HepG2 (cell line): ENCODE measurements around the gene PTPRH. TPM values are rescaled to one million over a fixed set of nuclear protein-coding genes. Genes with fewer than 3 reads are reported as not detected.

ENCODE experiments used
- EED ChIP-seq: sonication (generic); formaldehyde crosslinking; IDR thresholded peaks from 2 replicates; pipeline ENCODE4 v1.5.0; 2020; ENCODE audit warnings: mild to moderate bottlenecking, missing genetic modification reagents
- ELF3 ChIP-seq: IDR thresholded peaks from 2 replicates; pipeline ENCODE4 v1.6.1; 2016; ENCODE audit warnings: missing genetic modification reagents, missing compliant biosample characterization
- GABPB1 ChIP-seq: IDR thresholded peaks from 2 replicates; pipeline ENCODE4 v1.6.1; 2016; ENCODE audit warnings: mild to moderate bottlenecking, missing genetic modification reagents, moderate library complexity, missing compliant biosample characterization
- HDAC6 ChIP-seq: fragments of 200-600 bp; sonication (generic); IDR thresholded peaks from 2 replicates; pipeline ENCODE4 v1.7.0; 2017; ENCODE audit warnings: mild to moderate bottlenecking, antibody characterized with exemption, low read length, low read depth
- KAT8 ChIP-seq: IDR thresholded peaks from 2 replicates; pipeline ENCODE4 v1.6.1; 2016; ENCODE audit warnings: missing genetic modification reagents, missing compliant biosample characterization
- KDM2A ChIP-seq: sonication (generic); formaldehyde crosslinking; IDR thresholded peaks from 2 replicates; pipeline ENCODE4 v1.4.0; 2020; ENCODE audit warnings: low read depth, missing genetic modification reagents, borderline replicate concordance
- KDM3A ChIP-seq: IDR thresholded peaks from 2 replicates; pipeline ENCODE4 v1.6.1; 2018; ENCODE audit warnings: low read depth, missing compliant biosample characterization
- NCOA2 ChIP-seq: sonication (generic); formaldehyde crosslinking; IDR thresholded peaks from 2 replicates; pipeline ENCODE4 v1.8.0; 2022; ENCODE audit warnings: inconsistent platforms
- NFYC ChIP-seq: IDR thresholded peaks from 2 replicates; pipeline ENCODE4 v1.6.1; 2016; ENCODE audit warnings: missing genetic modification reagents, missing compliant biosample characterization
- PHF8 ChIP-seq: sonication (generic); formaldehyde crosslinking; IDR thresholded peaks from 2 replicates; pipeline ENCODE4 v1.5.0; 2020; ENCODE audit warnings: missing genetic modification reagents
- SALL2 ChIP-seq: sonication (generic); formaldehyde crosslinking; IDR thresholded peaks from 2 replicates; pipeline ENCODE4 v1.8.1; 2023; ENCODE audit warnings: mild to moderate bottlenecking, missing genetic modification reagents, inconsistent platforms
- SMAD1 ChIP-seq: sonication (generic); formaldehyde crosslinking; IDR thresholded peaks from 2 replicates; pipeline ENCODE4 v1.4.0; 2020; ENCODE audit warnings: missing genetic modification reagents, low read depth, mild to moderate bottlenecking, borderline replicate concordance
- SMAD9 ChIP-seq: sonication (generic); formaldehyde crosslinking; IDR thresholded peaks from 2 replicates; pipeline ENCODE4 v1.5.1; 2020; ENCODE audit warnings: mild to moderate bottlenecking, missing genetic modification reagents
- TARDBP ChIP-seq: sonication (generic); formaldehyde crosslinking; IDR thresholded peaks from 2 replicates; pipeline ENCODE4 v1.8.0; 2022; ENCODE audit warnings: mild to moderate bottlenecking, missing genetic modification reagents
- YEATS4 ChIP-seq: sonication (generic); formaldehyde crosslinking; IDR thresholded peaks from 2 replicates; pipeline ENCODE4 v1.4.0; 2020; ENCODE audit warnings: missing genetic modification reagents, borderline replicate concordance
- ZBTB38 ChIP-seq: sonication (generic); formaldehyde crosslinking; IDR thresholded peaks from 2 replicates; pipeline ENCODE4 v1.5.1; 2020; ENCODE audit warnings: mild to moderate bottlenecking, missing genetic modification reagents
- ZNF572 ChIP-seq: sonication (generic); formaldehyde crosslinking; IDR thresholded peaks from 2 replicates; pipeline ENCODE4 v1.5.1; 2020; ENCODE audit warnings: mild to moderate bottlenecking, missing genetic modification reagents
- ZNF776 ChIP-seq: sonication (generic); formaldehyde crosslinking; IDR thresholded peaks from 2 replicates; pipeline ENCODE4 v1.4.0; 2020; ENCODE audit warnings: mild to moderate bottlenecking, missing genetic modification reagents
- ZSCAN12 ChIP-seq: sonication (generic); formaldehyde crosslinking; IDR thresholded peaks from 2 replicates; pipeline ENCODE4 v1.9.0; 2021; ENCODE audit warnings: mild to moderate bottlenecking, missing genetic modification reagents
- ZZZ3 ChIP-seq: sonication (generic); formaldehyde crosslinking; IDR thresholded peaks from 2 replicates; pipeline ENCODE4 v1.4.0; 2020; ENCODE audit warnings: missing genetic modification reagents, mild to moderate bottlenecking, borderline replicate concordance
- polyA plus RNA-seq, 8 experiments: library from polyadenylated mRNA; depleted of rRNA in 3 of 8; stranded (reverse) in 7 of 8; unstranded in 1 of 8; fragments of >200 nt; fragmentation: Illumina TruSeq in 4 of 8; extraction: Trizol in 4 of 8; gene quantifications; 2 replicates each; pipeline versions ENCODE4 v1.2.1 to v1.2.3, GENCODE V29; 2011 to 2016; ENCODE audit warnings: low read depth in 4 of 8, missing spikeins in 1 of 8, mixed read lengths in 1 of 8; ENCODE audit not compliant: insufficient read depth in 1 of 8
- total RNA-seq, 5 experiments: library from RNA; depleted of rRNA; stranded (reverse); fragments of >200 nt; fragmentation: Illumina TruSeq; extraction: Trizol; gene quantifications; 2 replicates each; pipeline ENCODE4 v1.2.3, GENCODE V29; 2016; ENCODE audit warnings: low read depth in 1 of 5
- TF ChIP-seq, protein P1 (sequence below): sonication (generic); formaldehyde crosslinking; IDR thresholded peaks from 2 replicates; pipeline ENCODE4 v1.8.0; 2023; ENCODE audit warnings: mild to moderate bottlenecking, missing genetic modification reagents
- TF ChIP-seq, protein P2 (sequence below): sonication (generic); formaldehyde crosslinking; IDR thresholded peaks from 2 replicates; pipeline ENCODE4 v1.9.0; 2022; ENCODE audit warnings: missing genetic modification reagents, mild to moderate bottlenecking, borderline replicate concordance
- TF ChIP-seq, protein P3 (sequence below): sonication (generic); formaldehyde crosslinking; IDR thresholded peaks from 2 replicates; pipeline ENCODE4 v1.4.0; 2020; ENCODE audit warnings: missing genetic modification reagents
- TF ChIP-seq, protein P4 (sequence below): sonication (generic); formaldehyde crosslinking; IDR thresholded peaks from 2 replicates; pipeline ENCODE4 v1.5.1; 2020; ENCODE audit warnings: missing genetic modification reagents, mild to moderate bottlenecking, borderline replicate concordance
- TF ChIP-seq, protein P5 (sequence below): sonication (generic); formaldehyde crosslinking; IDR thresholded peaks from 2 replicates; pipeline ENCODE4 v1.4.0; 2020; ENCODE audit warnings: missing genetic modification reagents

PTPRH gene
- total and polyA plus RNA-seq, 2 of the 13 experiments (the other 11 are each of a cell fraction or from before 2014, with no cell fraction given), result 14.7 to 125 TPM

DNA sequence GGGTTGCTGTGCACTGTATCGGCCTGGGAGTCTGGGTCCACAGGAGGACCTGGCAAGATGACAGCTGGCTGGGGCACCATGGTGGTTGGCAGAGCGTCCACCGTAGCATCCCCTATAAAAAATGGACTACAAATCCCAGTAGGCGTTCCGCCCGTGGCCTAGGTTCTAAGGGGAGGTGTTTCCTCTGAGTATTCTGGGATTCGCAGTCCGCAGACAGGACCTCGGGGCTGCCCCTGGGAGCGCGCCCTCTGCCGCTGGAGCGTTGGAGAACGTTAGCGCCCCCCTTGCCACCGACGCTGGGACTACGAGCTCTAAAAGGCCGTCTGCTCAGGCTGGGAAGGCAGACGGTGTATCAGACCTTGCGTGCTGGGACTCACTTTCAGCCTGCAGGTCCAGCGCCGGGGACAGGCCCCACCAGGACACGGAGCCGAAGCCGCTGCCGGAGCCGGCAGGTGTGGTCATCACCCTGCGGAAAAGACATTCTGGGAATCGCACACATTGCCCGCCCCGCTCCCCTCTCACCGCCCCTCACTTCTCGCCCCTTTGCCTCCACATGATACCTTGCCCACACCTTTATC is 43.3 kb downstream of the PTPRH start (continued):
- TF ChIP-seq KAT8 (CRISPR knock-in tag) (0 out of 2 replicates have a peak, but pooled peaks have one; percentile 18), ZBTB38 (CRISPR knock-in tag) (peak; percentile 49; the same call in 1 of the 2 replicates), NCOA2 (CRISPR knock-in tag) (no peak), HDAC6 (no peak), ZNF572 (no peak), SMAD1 (CRISPR knock-in tag) (no peak), KDM2A (CRISPR knock-in tag) (peak; percentile 80), SALL2 (CRISPR knock-in tag) (peak; percentile 19; the same call in 1 of the 2 replicates), TARDBP (CRISPR knock-in tag) (peak; percentile 32; the same call in 1 of the 2 replicates), GABPB1 (peak; percentile 83), EED (CRISPR knock-in tag) (no peak), ZZZ3 (CRISPR knock-in tag) (no peak), KDM3A (CRISPR knock-in tag) (0 out of 2 replicates have a peak, but pooled peaks have one; percentile 33), SMAD9 (CRISPR knock-in tag) (no peak), PHF8 (CRISPR knock-in tag) (peak; percentile 33; the same call in 1 of the 2 replicates), NFYC (CRISPR knock-in tag) (no peak), ZSCAN12 (CRISPR knock-in tag) (no peak), ZNF776 (CRISPR knock-in tag) (no peak), ELF3 (CRISPR knock-in tag) (peak; percentile 54; the same call in 1 of the 2 replicates), YEATS4 (CRISPR knock-in tag) (0 out of 2 replicates have a peak, but pooled peaks have one; percentile 20)
- TF ChIP-seq, protein P1, sequence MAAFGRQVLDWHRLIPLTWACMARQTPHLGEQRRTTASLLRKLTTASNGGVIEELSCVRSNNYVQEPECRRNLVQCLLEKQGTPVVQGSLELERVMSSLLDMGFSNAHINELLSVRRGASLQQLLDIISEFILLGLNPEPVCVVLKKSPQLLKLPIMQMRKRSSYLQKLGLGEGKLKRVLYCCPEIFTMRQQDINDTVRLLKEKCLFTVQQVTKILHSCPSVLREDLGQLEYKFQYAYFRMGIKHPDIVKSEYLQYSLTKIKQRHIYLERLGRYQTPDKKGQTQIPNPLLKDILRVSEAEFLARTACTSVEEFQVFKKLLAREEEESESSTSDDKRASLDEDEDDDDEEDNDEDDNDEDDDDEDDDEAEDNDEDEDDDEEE (CRISPR knock-in tag), result peak; percentile 65; the same call in 1 of the 2 replicates
- TF ChIP-seq, protein P2, sequence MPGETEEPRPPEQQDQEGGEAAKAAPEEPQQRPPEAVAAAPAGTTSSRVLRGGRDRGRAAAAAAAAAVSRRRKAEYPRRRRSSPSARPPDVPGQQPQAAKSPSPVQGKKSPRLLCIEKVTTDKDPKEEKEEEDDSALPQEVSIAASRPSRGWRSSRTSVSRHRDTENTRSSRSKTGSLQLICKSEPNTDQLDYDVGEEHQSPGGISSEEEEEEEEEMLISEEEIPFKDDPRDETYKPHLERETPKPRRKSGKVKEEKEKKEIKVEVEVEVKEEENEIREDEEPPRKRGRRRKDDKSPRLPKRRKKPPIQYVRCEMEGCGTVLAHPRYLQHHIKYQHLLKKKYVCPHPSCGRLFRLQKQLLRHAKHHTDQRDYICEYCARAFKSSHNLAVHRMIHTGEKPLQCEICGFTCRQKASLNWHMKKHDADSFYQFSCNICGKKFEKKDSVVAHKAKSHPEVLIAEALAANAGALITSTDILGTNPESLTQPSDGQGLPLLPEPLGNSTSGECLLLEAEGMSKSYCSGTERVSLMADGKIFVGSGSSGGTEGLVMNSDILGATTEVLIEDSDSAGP, result peak; percentile 53; the same call in 1 of the 2 replicates
- TF ChIP-seq, protein P3, sequence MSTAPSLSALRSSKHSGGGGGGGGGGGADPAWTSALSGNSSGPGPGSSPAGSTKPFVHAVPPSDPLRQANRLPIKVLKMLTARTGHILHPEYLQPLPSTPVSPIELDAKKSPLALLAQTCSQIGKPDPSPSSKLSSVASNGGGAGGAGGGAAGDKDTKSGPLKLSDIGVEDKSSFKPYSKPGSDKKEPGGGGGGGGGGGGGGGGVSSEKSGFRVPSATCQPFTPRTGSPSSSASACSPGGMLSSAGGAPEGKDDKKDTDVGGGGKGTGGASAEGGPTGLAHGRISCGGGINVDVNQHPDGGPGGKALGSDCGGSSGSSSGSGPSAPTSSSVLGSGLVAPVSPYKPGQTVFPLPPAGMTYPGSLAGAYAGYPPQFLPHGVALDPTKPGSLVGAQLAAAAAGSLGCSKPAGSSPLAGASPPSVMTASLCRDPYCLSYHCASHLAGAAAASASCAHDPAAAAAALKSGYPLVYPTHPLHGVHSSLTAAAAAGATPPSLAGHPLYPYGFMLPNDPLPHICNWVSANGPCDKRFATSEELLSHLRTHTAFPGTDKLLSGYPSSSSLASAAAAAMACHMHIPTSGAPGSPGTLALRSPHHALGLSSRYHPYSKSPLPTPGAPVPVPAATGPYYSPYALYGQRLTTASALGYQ, result no peak
- TF ChIP-seq, protein P4, sequence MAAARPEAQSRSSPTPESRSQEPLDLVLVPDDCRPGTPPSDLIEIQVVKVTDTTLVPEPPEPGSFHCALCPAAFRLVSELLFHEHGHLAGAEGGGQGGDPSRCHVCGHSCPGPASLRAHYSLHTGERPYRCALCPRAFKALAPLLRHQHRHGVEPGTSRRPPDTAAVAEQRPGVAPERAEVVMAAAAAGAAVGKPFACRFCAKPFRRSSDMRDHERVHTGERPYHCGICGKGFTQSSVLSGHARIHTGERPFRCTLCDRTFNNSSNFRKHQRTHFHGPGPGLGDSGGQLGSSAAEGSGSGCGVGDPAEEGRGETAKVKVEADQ (CRISPR knock-in tag), result no peak
- TF ChIP-seq, protein P5, sequence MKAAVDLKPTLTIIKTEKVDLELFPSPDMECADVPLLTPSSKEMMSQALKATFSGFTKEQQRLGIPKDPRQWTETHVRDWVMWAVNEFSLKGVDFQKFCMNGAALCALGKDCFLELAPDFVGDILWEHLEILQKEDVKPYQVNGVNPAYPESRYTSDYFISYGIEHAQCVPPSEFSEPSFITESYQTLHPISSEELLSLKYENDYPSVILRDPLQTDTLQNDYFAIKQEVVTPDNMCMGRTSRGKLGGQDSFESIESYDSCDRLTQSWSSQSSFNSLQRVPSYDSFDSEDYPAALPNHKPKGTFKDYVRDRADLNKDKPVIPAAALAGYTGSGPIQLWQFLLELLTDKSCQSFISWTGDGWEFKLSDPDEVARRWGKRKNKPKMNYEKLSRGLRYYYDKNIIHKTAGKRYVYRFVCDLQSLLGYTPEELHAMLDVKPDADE (CRISPR knock-in tag), result no peak
